MCF 10A (cell line): ENCODE results near the gene TTLL6. TPM values are rescaled to one million over a fixed set of nuclear protein-coding genes. Genes with fewer than 3 reads are reported as not detected.

Source experiments
- BruUV-seq: library from RNA; stranded (reverse); fragments of 400-500 nt; replicated peaks from 2 replicates; lab custom pipeline; 2021; lab: Mats Ljungman, UMichigan
- CTCF ChIA-PET: fragments of 300-600 bp; sonication (Branson Sonifier 250); formaldehyde crosslinking; extraction: SDS; loops from one replicate; lab custom pipeline; 2021; ENCODE audit warnings: antibody characterized with exemption, inconsistent platforms; lab: Yijun Ruan, JAX
- POLR2A ChIA-PET: fragments of 300-600, 350-650 bp; sonication (Branson Sonifier 250); formaldehyde crosslinking; extraction: SDS; loops from one replicate; lab custom pipeline; 2020; ENCODE audit warnings: antibody characterized with exemption, inconsistent platforms; lab: Yijun Ruan, JAX
- DNase-seq: peaks from one replicate; pipeline ENCODE4 v3.0.0-alpha.2; 2018; ENCODE audit not compliant: unreplicated experiment
- H3K27ac Mint-ChIP-seq: one replicate; pipeline ENCODE4 v1.8.0; 2022; ENCODE audit warnings: mild to moderate bottlenecking, low read depth, mixed read lengths; ENCODE audit not compliant: unreplicated experiment
- H3K27me3 Mint-ChIP-seq: one replicate; pipeline ENCODE4 v1.8.0; 2022; ENCODE audit warnings: mixed read lengths; ENCODE audit not compliant: insufficient read depth, unreplicated experiment
- H3K36me3 Mint-ChIP-seq: one replicate; pipeline ENCODE4 v1.8.0; 2022; ENCODE audit warnings: mild to moderate bottlenecking, moderate library complexity, mixed read lengths; ENCODE audit not compliant: insufficient read depth, unreplicated experiment
- H3K4me1 Mint-ChIP-seq: one replicate; pipeline ENCODE4 v1.8.0; 2022; ENCODE audit warnings: mixed read lengths; ENCODE audit not compliant: insufficient read depth, unreplicated experiment
- H3K4me3 Mint-ChIP-seq: one replicate; pipeline ENCODE4 v1.8.0; 2022; ENCODE audit warnings: mild to moderate bottlenecking, moderate library complexity, mixed read lengths; ENCODE audit not compliant: unreplicated experiment
- H3K9me3 Mint-ChIP-seq: one replicate; pipeline ENCODE4 v1.8.0; 2022; ENCODE audit warnings: mixed read lengths; ENCODE audit not compliant: unreplicated experiment
- intact Hi-C: fragments of 100-400 bp; cut with micrococcal nuclease; formaldehyde crosslinking; loops from 2 replicates; pipeline ENCODE4 v1.14.1; 2022
- total RNA-seq: library from RNA; stranded (reverse); gene quantifications from 2 replicates; pipeline ENCODE4 v1.2.3, GENCODE V29; 2022
- TF ChIP-seq, protein P1 (sequence below): fragments of 200-600 bp; IDR thresholded peaks from one replicate; pipeline ENCODE4 v1.8.0; 2022; ENCODE audit warnings: antibody characterized with exemption, mild to moderate bottlenecking; ENCODE audit not compliant: unreplicated experiment

TTLL6 gene
- total RNA-seq, 1 experiment from 2014 or later = not detected

DNA sequence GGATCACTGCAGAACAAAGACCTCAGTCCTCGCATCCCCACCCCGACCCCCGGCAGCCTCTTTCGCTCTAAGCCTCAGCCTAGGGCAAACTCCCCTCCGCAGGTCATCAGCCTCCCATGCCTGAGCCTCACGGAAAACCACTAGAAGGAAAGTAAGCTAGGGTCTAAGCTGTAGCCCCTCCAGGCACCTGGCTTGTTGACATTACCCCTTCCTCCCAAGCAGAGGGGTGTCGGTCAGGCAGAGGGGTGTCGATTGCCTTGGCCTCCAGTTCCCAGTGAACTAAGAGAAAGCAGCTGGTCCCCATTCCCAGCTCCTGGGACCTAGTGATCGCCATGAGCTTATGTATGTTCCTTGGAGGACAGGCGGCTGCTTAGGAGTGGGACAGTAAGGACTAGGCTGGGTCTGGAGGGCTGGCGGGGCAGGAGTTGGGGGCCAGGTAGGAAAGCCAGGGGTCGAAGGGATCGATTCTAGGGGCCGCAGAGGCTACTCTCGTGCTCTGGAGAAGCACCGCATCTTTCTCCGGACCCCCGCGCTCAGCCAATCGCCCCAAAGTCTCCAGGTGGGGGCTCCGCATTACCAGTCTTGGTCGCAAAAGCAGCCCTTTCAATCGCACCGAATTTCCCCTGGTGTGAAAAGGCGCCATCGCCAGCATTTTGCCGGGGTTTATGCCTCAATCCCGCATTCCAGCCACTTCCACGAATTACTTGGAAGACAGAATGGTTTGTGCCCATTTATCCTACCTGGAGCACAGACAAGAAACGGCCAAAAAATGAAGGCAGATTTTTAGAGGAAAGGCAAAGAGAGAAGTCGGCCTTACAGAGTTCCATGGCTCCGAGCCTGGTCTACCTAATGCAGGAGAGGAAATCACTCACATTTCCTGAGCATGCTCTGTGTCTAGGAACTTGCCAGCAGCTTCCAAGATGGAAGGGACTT, 67.1 kb downstream of the TTLL6 start:
- H3K4me1 Mint-ChIP-seq = no peaks in the 10 kb centered on the region
- H3K36me3 Mint-ChIP-seq = no peaks in the 10 kb centered on the region
- ChIA-PET POLR2A (interaction anchor here (1.4 kb wide), 1 partner anchor 62 kb away, joined by 6 read pairs; no protein-coding TSS in a partner anchor), CTCF (interaction anchor here (0.8 kb wide), 1 partner anchor 18 kb away, joined by 3 read pairs; no protein-coding TSS in a partner anchor)
- TF ChIP-seq, protein P1, sequence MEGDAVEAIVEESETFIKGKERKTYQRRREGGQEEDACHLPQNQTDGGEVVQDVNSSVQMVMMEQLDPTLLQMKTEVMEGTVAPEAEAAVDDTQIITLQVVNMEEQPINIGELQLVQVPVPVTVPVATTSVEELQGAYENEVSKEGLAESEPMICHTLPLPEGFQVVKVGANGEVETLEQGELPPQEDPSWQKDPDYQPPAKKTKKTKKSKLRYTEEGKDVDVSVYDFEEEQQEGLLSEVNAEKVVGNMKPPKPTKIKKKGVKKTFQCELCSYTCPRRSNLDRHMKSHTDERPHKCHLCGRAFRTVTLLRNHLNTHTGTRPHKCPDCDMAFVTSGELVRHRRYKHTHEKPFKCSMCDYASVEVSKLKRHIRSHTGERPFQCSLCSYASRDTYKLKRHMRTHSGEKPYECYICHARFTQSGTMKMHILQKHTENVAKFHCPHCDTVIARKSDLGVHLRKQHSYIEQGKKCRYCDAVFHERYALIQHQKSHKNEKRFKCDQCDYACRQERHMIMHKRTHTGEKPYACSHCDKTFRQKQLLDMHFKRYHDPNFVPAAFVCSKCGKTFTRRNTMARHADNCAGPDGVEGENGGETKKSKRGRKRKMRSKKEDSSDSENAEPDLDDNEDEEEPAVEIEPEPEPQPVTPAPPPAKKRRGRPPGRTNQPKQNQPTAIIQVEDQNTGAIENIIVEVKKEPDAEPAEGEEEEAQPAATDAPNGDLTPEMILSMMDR = no peak
- H3K9me3 Mint-ChIP-seq = no peaks in the 10 kb centered on the region
- H3K27ac Mint-ChIP-seq = no peak overlapping the region
- intact Hi-C loops = no loop called here
- H3K4me3 Mint-ChIP-seq = no peak overlapping the region
- H3K27me3 Mint-ChIP-seq = peaks cover 100% of the 10 kb centered on the region
- no TSS peak for BruUV-seq
- no peak for DNase-seq

DNA sequence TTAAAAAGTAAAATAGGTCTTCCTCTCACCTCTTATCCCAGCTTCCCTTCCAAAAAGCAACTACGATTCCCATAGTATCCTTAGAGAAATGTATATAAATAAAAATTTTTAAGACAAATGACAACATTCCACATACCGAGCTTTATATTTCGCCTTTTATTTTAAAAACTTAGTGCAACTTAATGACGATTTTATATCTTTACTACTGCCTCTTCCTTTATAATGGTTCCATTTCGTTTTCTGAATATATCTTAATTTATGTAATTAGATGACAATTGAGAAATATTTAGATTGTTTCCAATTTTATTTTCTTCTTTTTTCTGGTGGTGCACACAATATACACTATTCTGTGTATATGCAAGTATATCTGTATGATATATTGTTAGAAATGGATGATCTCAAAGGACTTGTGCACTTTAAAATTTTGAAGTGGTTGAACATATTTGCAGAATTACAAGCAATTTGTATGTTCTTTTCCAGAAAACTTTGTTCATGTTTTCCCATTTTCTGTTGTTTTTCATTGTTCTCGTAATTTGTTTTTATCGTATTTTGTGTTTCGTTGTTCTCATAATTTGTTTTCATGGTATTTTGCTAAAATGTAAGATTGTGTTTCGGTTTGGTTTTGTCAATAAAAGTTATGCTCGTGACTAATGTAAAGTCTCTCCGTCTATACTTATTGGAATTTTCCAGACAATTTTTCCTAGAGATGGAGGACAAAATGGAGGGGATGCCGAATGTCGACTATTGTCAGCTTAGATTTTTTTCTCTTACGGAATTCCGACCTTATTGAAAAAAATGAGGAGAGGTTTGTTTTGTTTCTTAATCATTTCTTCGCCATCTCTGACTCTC, 68.1 kb downstream of the TTLL6 start:
- TF ChIP-seq, protein P1 = no peak
- Mint-ChIP-seq H3K4me3 (no peak overlapping the region), H3K27ac (no peak overlapping the region), H3K4me1 (no peaks in the 10 kb centered on the region), H3K9me3 (no peaks in the 10 kb centered on the region), H3K36me3 (no peaks in the 10 kb centered on the region), H3K27me3 (peaks cover 100% of the 10 kb centered on the region)
- CTCF ChIA-PET = interaction anchor here (0.6 to 1.0 kb wide), 4 partner anchors 25 to 608 kb away, joined by 3 to 5 read pairs (median 4); no protein-coding TSS in a partner anchor
- no peak for DNase-seq
- no TSS peak for BruUV-seq
- intact Hi-C loops = no loop called here
- POLR2A ChIA-PET = interaction anchor here (1.0 kb wide), 1 partner anchor 12 kb away, joined by 3 read pairs; no protein-coding TSS in a partner anchor

- H3K27ac Mint-ChIP-seq = no peak overlapping the region
Measured at GRCh38 chr17:48747445-48748363, 69.3 kb downstream of the TTLL6 start.

More at GRCh38 chr17:48747445-48748363, 69.3 kb downstream of the TTLL6 start:
- Mint-ChIP-seq H3K36me3 (no peaks in the 10 kb centered on the region), H3K4me3 (no peak overlapping the region), H3K4me1 (no peaks in the 10 kb centered on the region), H3K9me3 (no peaks in the 10 kb centered on the region), H3K27me3 (peaks cover 100% of the 10 kb centered on the region)
- ChIA-PET CTCF (interaction anchor here (0.6 to 1.0 kb wide), 3 partner anchors 24 to 69 kb away, joined by 3 to 5 read pairs (median 5); no protein-coding TSS in a partner anchor), POLR2A (interaction anchor here (0.8 to 1.0 kb wide), 2 partner anchors 13 to 16 kb away, joined by 3 read pairs; no protein-coding TSS in a partner anchor)
- intact Hi-C loops = no loop called here
- no peak for DNase-seq
- TF ChIP-seq, protein P1 = no peak
- no TSS peak for BruUV-seq
